HG02763 (cell line): ENCODE data around the gene PPP1R12B.
A peak's percentile ranks its signal among the peaks of the same experiment; 100 is the strongest.
"Not testable (repeated sequence)": the region's sequence is repeated elsewhere in the genome, so short reads cannot be mapped to it uniquely, and the experiment has no call there.

ENCODE experiments used
- ATAC-seq: cut with Tn5 transposase; IDR thresholded peaks from one replicate; pipeline ENCODE4 v1.9.1; 2021; ENCODE audit warnings: mild to moderate bottlenecking, moderate library complexity; ENCODE audit not compliant: unreplicated experiment

PPP1R12B gene

DNA sequence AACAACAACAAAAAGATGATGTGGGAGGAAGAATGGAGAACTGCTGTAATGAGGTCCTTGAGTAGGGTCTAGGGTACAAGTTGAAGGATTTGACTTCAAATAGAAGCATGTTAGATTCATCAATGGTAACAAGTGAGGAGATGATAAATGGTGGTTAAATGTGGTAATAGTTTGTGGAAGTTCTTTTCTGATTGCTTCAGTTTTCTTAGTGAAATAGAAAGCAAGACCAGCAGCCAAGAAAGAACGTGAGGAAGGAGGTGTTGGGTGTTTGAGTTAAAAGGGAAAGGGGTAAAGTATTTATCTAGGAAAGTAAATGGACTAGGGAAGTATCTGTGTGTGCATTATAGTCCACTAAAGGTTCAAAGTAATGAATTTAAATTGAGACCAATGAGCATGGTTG, 177.6 kb downstream of the PPP1R12B start:
- ATAC-seq = not testable (repeated sequence)

DNA sequence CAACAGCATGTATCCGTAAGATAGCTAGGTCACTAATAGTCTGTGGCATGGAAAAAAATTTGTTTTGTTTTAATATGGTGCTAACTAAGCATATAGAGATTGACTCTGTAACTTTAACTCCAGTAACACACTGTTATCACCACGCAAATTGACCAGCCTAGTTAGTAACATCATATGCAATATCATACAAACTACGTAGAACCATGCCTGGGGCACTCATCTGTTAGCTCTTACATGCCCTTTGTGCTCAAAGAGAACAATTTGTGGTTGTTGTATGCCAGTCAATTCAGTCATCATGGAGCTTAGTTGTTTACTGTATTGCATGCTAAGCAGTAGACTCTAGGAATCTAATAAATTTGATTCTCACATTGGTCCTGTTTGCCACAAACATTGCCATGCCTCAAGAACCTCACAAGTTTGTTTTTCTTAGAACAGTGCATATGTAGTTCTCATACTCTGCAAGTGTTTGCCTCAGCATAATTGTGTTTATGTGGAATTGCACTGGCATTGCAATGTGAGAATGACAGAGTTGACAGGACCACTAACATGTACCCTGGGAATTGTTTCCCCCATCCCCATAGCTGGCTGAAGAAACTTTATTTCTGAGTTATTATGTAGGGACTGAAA, 179.7 kb downstream of the PPP1R12B start:
- ATAC-seq = not testable (repeated sequence)

DNA sequence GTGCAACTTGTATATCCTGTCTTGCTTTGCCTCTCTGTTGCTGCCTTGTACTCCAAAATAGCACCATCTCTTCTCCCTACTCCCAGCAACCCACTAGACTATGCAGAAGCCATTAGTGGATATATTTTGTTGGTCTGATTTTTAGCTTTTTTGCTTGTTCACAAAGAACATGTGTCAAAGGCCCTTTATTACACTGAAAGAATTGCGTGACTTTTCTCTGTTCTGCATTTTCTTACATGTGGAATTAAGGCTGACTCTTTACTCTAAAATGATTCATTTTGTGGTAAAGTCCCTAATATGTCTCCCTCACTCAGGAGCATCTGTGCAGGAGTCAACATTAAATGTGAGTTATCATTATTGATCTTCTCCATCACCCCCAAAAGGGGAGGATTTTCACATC, 182.2 kb downstream of the PPP1R12B start:
- not testable (repeated sequence) for ATAC-seq

DNA sequence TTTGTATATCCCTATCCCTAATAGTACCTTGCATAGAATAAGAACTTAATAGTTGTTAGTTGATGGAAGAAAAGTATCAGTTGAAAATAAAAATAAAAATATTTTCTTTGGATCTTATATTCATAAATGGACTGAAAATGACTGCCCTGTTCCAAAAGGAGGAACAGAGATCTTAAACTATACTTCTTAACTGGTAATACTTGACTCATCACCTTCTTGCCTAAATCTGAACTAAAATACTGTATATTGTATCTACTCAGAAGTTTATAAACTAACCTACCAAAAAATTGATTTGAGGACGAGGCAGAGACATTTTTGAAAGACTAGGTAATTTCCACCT, 182.9 kb downstream of the PPP1R12B start:
- ATAC-seq = no peak

DNA sequence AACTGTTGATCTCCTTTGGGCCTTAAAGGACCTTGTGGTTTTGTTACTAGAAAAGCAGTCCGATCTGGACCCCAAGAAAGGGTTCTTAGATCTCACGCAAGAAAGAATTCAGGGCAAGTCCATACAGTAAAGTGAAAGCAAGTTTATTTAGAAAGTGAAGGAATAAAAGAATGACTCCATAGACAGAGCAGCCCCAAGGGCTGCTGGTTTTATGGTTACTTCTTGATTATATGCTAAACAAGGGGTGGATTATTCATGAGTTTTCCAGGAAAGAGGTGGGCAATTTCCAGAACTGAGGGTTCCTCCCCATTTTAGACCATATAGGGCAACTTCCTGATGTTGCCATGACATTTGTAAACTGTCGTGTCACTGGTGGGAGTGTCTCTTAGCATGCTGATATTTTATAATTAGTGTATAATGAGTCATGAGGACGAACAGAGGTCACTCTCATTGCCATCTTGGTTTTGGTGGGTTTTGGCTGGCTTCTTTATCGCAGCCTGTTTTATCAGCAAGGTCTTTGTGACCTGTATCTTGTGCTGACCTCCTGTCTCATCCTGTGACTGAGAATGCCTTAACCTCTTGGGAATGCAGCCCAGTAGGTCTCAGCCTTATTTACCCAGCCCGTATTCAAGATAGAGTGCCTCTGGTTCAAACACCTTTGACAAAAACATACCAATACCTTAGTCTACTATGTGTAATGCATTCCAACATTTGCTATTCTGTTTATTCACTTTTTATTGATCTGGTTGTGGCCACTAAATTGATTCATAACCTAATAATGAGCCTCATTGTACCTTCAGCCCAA, 183.5 kb downstream of the PPP1R12B start:
- ATAC-seq = not testable (repeated sequence)

DNA sequence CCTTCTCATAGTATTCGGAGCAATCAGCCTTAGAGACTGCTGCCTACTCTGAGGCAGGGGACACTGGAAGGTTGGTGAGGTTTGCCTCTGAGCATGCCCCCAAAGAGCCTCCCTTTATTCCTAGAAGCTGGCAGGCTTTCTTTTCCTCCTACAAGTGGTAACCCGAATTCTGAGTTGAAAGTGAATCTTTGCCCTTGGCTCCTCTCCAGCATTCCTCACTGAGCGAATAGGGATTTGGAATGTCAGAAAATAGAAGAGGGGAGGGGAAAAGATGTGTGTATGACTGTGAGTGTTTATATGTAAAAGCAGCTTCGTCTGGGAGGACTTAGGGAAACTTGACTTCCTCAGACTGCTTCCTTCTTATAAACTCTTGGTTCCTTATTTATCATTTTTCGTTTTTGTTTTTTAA, 190.7 kb downstream of the PPP1R12B start:
- ATAC-seq = not testable (repeated sequence)

DNA sequence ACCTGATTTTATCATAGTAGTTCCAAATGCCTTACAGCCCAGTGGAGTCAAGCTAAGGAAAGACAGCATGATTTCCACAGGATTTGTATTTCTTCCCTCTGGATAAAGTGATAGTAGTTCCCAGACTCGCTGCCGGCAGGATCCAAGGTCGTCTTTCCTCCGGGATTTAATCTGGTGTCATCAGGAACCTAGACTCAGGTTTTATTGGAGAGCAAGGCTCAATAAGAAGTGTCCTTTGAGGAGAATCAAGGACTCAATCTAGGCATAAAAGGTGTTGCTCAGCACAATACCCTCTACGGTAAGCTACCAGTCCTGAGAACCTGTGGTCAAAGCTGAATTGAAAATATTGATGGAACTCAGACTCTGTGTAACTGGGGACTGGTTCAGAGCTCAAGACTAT, 191.1 kb downstream of the PPP1R12B start:
- ATAC-seq = not testable (repeated sequence)

DNA sequence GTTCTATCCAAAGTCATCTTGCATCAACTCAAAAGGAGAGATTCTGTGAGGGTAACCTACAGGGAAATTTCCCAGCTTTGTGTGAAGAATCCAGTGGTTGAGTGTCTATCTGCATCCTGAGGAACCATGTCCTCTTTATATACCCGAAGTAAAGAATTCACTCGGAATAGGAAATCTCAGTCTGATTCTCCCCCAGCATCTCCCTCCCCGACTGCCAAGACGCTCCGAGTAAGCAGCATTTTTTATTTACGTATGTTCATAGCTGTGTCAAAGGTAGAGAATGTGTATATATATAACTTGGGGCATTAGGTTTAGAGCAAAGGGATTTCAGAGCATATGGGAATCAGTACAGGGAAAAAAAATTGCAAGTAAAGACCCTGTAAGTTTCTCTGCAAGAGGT, 191.5 kb downstream of the PPP1R12B start:
- ATAC-seq = no peak

DNA sequence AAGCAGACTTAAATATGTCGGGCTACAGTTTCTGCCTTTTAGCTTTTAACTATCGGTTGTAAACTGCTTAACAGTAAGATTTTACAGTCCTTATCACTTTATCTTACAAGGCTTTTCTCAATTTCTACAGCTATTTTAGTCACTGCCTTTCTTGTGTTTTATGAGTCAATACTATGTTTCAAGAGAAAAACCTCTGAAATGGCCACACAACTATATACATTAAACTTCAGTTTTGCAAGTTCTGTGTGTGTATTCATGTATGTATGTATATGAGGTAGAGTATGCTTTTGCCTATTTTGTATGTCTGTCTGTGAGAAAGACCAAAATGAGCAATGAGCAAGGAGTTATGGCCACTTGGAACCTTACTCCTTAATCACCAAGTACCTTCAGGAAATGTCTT, 191.9 kb downstream of the PPP1R12B start:
- ATAC-seq = no peak

DNA sequence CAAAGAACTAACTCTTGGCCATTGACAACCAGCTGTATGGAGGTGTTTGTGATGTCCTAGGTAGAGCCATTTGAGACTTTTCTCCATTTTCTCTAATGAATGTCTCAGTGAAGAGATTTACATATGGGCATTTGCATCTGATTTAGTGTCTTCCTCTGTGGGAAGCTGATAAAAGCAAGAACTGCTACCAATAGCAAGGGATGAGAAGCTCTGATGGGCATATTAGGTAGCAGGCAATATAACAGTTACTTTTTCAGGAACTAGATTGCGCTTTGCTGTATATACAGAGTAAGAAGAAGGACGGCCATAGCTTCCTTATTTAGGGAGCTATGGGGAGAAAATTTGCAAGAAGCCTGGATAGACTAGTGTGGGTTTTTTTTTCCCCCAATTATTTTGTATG, 192.4 kb downstream of the PPP1R12B start:
- not testable (repeated sequence) for ATAC-seq

DNA sequence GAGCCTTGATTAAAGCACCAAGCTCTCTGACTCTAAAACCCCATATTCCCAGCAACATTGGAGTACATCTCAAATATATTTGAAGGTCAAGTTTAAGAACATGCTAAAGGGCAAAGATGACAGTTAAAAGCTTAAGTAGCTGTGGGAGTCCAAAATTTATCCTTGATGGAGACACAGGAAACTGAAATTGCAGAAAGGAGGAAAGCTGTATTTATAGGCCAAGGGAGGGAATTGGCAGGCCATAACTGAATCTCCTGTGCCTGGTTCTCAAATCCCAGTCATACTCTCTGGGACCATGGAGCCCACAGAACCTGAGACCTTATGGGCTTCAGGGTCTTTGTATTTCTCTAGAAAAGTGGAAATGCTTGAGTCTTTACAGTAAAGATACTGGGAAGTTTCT, 193.9 kb downstream of the PPP1R12B start:
- not testable (repeated sequence) for ATAC-seq

DNA sequence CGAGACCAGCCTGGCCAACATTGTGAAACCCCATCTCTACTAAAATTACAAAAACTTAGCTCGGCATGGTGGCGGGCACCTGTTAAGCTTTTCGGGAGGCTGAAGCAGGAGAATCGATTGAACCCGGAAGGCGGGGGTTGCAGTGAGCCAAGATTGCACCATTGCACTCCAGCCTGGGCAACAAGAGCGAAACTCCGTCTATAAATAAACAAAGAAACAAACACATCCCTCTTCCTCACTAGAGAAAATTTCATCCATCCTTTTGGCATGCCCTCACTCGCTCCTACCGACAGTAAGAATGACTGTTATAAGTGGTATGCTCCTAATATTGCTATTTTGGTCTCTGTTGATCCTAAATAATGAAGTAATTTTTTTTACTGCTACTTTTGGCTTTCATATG, 195.0 kb downstream of the PPP1R12B start:
- not testable (repeated sequence) for ATAC-seq

DNA sequence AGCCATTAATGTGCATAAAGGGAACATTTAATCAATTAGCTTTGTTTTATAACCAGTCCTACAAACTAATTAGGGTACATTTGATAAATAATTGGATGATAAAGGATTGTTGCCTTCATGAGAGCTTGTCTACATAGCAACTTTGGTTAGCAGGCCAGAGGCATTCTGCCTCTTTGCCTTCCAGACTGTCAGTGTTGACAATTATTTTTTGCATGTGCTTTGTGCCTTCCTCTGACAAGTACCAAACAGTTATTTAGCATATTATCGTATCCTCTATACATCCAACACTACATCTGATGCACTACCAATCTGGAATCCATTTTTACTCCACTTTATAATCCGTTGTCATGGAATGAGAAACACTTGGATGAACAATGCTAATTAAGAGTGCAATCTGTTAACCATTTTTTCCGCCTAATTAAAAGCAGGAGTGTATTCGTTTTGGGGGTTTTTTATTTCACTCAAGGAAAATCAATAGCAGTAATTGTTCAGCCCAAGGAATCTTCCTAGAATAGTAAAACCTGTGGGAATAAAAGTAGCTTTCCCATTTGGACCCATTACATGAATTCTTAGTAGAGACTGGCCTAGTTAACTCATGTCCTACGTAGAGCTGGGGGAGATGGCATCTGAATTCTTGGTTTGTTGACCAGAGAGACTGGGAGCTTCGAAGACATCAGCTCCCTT, 196.4 kb downstream of the PPP1R12B start:
- ATAC-seq = not testable (repeated sequence)

DNA sequence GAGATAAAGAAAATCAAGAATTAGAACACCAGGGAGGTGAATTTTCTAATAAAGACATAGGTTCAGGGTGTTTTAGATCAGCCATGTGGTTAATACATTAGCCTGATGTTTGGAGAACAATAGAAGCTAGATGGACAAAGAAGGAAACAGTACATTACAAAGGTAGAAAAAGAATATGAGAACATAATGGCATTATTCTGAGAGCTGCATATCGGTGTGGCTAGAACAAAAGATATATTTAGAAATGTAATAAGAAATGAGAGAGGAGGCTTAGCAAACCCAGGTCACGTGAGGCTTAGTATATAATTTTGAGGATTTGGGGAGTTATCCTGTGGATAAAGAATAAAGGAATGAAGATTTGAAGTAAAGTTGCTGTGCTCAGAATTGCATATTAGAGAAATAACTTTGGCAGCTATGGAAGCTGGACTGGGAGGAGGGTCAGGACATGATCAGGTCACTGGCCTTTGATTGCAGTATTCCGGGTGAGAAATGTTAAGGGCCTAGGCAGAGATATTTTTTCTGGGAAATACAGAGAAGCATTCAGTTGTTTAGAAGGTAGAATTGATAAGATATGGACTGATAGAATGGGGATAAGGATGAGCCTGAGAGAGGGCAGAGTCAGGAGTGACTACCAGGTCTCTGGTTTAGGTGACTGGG, 197.3 kb downstream of the PPP1R12B start:
- ATAC-seq = not testable (repeated sequence)

DNA sequence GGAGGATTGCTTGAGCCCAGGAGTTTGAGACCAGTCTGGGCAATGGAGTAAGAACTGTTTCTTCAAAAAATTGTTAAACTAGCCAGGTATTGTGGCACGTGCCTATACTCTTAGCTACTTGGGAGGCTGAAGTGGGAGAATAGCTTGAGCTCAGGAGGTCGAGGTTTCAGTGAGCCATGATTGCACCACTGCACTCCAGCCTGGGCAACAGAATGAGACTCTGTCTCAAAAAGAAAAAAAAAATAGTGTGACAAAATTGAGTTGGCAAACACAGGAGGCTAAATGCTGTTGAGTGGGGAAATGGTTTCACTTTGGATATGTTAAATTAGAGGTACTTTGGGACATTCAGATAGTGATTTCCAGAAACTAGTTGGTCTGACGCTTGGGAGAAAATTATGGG, 197.9 kb downstream of the PPP1R12B start:
- ATAC-seq = peak; percentile 19

DNA sequence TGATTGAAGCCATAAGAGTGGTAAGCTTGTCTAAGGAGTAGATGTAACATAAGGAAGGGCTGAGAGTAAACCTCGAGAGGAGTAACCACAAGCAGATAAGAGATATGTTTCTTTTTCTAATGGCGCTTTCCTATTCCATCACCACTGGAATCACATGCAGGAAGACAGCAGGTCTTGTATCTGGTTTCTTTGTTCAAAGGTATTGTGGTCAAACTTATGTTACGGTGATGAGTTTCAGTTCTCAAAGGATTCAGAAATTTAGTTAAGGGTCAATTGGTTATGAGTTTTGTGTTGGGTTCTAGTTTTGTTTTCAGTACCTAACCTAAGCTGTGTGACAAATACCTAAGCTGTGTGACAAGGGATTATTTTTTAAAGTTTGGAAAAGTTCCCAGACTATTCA, 198.3 kb downstream of the PPP1R12B start:
- peak; percentile 83 for ATAC-seq

DNA sequence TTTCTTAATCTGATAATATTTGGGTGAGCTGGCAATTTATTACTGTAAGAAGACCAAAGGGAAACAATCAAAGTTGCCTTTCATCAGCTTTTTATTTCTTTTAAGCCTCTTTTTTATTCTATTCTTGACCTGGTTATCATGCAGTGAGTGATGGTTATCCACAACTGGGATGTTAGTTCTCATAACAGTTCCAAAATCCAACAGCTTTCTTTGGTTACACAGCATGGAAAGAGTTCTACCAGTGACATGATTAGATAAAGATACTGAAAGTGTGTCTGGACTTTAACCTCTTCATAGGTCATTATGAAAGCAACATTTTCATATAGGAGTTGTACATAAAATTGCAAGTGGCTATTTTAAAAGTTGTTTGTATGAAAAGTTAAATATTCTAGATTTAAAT, 198.7 kb downstream of the PPP1R12B start:
- ATAC-seq = no peak

DNA sequence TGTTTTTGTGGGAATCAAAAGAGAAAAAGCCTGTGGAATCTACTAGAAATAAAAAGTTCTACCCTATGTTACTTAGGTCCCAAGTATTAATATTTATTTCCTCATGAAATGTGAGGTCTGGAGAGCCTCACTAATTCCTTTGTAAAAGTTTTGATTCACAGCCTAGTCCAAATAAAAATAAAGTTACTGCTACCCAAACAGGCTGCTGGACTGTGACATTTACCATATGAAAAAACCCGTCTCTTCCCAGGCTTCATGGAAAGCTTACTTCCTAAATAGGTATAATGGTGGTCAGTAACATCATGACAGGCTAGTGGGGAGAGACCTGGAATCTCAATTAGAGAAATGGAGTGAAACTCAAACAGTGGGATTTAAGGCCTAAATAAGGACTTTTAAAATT, 201.6 kb downstream of the PPP1R12B start:
- not testable (repeated sequence) for ATAC-seq

DNA sequence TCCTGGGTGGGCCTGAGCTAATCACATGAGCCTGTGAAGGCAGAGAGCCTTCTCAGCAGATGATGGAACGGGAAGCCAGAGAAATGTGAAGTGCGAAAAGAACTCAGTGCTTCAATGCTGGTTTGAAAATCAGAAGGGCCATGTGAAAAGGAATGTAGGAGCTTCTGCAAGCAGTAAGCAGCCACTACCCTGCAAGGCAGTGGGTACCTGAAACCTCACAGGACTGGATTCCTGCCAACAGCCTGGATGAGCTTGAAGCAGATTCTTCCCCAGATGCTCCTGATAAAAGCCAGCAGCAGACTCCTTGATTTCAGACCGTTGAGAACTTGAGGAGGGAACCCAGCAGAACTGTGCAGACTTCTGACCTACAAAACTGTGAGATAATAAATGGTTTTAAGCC, 203.2 kb downstream of the PPP1R12B start:
- ATAC-seq = no peak

DNA sequence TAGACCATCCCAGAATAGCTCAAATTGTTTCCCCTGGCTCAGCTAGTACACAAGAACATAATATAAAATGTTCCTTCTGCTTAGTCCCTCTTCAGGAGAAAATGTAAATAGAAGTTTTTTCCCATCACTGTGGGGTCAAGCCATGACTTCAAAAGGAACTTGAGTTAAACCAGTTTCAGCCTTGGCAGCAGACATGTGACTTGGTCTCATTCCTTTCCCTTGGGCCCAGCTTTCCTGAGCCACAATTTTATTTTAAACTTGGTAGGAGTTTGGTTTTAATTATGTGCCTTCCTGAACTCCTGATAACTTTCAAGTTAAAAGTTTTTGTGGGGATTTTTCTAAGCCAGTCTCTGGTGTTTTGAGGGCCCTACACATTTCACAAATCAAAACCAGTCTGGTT, 204.1 kb downstream of the PPP1R12B start:
- not testable (repeated sequence) for ATAC-seq

DNA sequence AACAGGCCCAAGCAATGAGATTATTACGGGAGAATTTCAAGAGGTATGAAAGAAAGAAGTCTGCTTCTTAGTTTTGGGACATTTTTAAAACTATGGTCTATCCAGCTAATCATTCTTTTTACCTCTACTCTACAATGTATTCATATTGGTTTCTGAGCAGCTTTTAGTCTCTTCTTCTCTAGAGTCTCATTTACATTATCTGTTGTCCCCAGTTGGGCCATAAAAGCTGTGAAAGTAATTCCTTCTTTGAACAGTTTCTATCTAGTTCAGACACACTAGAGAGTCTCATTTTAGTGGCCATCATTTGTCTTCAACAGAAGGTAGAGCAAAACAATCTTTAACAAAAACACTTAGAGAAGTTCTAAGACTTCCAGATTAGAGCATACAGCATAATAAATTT, 204.6 kb downstream of the PPP1R12B start:
- not testable (repeated sequence) for ATAC-seq
